DMS 273 (cell line): Measurements from ENCODE around the gene IRF1.
"Not testable (repeated sequence)": the region's sequence is repeated elsewhere in the genome, so short reads cannot be mapped to it uniquely, and the experiment has no call there.

Experiments
- DNase-seq: peaks from one replicate; lab custom pipeline; 2025; ENCODE audit not compliant: unreplicated experiment; lab: John Stamatoyannopoulos, UW

IRF1 gene

DNA sequence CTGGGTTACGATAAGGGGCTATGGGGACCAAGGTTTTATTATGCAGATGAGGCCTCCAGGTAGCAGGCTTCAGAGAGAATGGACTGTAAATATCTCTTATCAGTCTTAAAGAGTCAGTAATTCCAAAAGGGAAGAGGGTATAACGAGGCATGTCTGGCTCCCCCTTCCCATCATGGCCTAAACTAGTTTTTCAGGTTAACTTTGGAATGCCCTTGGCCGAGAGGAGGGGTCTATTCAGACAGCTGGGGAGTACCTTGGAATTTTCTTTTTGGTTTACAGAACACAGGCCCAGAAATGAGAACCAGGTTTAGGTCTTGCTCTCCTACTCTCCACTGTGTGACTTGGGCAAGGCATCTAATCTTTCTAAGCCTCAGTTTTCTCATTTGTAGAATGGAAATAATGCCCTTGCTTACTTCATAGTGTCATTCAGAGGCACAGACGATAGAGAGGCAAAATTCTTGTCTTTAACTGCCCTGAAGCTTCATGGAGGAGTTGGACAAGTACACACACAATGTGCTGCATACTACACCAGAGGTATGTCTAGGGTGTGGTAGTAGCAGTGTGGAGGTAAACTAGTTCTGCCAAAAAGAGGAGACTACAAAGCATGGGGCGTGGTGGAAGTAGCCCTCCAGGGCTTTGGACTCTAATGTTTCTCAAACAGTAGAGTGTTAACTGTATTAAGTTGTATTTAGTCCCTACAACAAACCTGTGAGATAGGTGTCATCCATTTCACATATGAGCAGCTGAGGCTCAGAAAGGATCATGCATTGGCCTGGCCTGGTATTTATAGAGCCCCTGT lies 45.5 kb downstream of the IRF1 start:
- no peak for DNase-seq

GRCh38 chr5:132444061-132444460 lies 46.5 kb downstream of the IRF1 start:
- DNase-seq, result no peak

GRCh38 chr5:132439521-132440089 lies 51.0 kb downstream of the IRF1 start:
- no peak for DNase-seq

DNA sequence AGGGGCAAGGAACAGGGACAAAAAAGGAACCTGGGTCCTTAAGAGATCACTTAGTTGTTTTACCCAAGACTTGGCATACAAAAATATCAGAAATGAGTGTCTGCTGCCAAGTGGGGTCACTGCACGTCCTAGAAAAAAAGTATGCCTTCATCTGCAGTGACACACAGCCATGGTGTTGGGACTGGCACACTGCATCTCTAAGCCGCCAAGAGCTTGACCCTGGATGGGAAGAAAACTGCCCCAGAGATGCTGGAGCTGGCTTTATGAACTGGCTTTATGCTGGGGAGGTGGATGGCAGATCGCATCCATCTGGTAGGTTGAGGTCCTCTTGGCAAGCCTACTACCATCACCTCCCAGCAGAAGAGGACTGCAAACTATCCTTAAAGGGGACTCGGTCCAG lies 51.7 kb downstream of the IRF1 start:
- DNase-seq, result no peak

DNA sequence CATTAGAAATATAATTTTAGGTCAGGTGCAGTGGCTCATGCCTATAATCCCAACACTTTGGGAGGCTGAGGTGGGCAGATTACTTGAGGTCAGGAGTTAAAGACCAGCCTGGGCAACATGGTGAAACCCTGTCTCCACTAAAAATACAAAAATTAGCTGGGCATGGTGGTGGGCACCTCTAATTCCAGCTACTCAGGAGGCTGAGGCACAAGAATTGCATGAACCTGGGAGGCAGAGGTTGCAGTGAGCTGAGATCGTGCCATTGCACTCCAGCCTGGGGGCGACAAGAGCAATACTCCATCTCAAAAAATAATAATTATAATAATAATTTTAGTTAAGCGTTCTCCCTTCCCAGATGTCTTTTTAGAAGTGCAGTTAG lies 52.3 kb downstream of the IRF1 start:
- not testable (repeated sequence) for DNase-seq

GRCh38 chr5:132437604-132438266 lies 52.8 kb downstream of the IRF1 start:
- no peak for DNase-seq

DNA sequence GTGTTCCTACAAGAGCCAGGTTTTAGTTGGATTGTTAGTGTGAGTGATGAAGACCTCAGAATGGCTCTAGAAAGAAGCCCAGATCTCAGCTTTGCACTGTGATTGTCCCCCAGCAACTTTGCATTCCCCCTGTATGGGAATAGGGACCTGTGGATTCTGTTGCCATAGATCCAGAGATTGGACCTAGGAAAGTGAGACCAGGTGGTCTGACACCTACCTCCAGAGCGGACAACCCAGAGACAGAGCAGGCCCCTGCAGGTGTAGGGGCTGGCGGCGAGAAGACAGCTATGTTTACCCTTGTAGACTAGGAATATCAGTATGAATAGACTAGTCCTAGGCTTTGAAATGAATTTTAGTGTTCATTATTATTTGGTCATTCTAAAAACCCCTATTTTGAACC lies 53.6 kb downstream of the IRF1 start:
- no peak for DNase-seq

DNA sequence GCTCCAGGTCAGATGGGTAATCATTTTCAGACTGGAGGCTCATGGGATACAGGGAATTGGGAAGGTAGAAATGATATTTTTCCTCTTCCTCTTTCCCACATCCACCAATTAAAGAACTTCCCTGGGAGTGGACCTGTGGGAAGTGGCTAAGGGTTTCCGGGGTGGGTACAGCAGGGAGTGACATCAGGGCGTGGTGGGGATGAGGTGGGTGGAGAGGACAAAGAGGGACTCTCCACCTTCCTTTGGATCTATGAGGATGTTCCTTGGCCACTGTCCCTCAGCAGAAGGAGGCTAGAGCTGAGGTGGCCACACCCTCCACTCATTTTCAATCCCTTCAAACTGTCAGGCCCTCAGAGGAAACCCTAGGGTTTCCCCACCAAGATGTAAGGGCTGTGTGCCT lies 54.7 kb downstream of the IRF1 start:
- DNase-seq, result no peak

DNA sequence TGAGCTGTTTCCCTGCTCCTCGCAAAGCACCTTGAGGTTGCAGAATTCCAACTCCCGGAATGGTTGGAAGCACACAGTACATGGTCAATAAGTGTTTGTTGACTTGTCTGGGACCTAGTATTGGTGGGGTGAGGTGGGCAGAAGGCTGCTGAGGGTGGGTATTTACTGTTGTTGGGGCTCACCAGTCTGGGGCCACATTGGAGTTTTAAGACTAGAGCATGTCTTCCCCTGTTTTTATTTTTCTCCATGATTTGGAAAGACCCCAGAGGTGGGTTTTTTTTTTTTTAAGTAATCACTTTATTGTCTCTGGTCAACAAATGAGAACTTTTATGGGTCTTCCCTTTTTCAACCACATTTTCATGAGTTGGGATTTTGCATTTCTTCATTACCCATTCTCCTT lies 55.1 kb downstream of the IRF1 start:
- DNase-seq, result no peak

DNA sequence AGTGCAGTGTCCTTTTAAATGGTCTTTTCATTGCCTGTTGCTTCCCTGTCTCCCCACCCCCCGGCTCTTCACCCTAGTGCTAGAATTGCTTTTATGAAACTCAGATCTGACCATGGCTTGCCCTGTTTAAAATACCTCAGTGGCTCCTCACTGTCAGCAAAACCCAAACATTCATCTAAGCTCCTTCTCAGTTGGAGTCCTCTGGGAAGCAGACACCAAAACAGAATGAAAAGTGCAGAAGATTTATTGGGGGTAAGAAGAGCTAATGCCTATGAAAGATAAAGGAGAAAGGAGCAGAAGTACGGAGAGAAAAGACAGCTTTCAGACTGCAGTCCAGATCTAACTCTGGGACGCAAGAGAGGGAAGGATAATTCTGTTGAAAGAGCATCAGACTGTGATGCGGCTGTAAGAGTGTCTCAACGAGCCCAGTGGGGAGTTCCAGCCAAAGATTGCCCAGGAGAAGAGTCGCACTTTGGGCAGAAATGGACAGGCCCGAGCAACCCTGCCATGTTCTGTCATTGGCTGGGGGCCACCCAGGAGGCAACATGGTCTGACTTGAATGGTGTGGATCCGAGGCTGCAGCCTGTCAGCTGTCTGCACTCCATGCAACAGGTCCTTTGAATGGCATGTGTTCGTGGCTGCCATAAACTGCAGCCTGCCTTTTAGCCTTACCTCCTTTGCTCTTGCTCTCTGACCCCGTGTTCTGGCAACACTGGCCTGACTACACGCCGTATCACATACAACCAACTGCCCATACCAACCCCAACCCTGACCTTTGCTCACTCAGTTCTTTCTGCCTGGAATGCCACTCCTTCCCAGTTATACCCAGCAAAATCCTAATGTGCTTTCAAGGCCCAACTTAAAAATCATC lies 55.9 kb downstream of the IRF1 start:
- no peak for DNase-seq

GRCh38 chr5:132433141-132433540 lies 57.4 kb downstream of the IRF1 start:
- no peak for DNase-seq

- no peak for DNase-seq
These were observed 58.9 kb downstream of the IRF1 start for GRCh38 chr5:132431632-132432031.
